HCT116 (cell line): Measurements from ENCODE around the gene SCARB1. TPM values are rescaled to one million over a fixed set of nuclear protein-coding genes. Genes with fewer than 3 reads are reported as not detected.

Experiments
- ATAC-seq: fragments of 200-7000 bp; cut with Tn5 transposase; 2 replicates; pipeline ENCODE4 v1.9.1; 2020; ENCODE audit warnings: mild to moderate bottlenecking, moderate library complexity
- BruUV-seq: library from RNA; stranded (reverse); fragments of 400-500 nt; replicated peaks from 2 replicates; lab custom pipeline; 2021; lab: Mats Ljungman, UMichigan
- CTCF ChIA-PET: fragments of 300-600 bp; sonication (Branson Sonifier 250); formaldehyde crosslinking; loops from one replicate; lab custom pipeline; 2021; ENCODE audit warnings: antibody characterized with exemption; lab: Charles Lee
- POLR2A ChIA-PET: fragments of 300-600, 350-600 bp; sonication (Branson Sonifier 250); formaldehyde crosslinking; loops from one replicate; lab custom pipeline; 2021; ENCODE audit warnings: antibody characterized with exemption; lab: Charles Lee
- RAD21 ChIA-PET, 2 experiments: fragments of 300-600 bp; sonication (Branson Sonifier 250); formaldehyde crosslinking; loops; one replicate each; lab custom pipeline; 2023; ENCODE audit warnings: low total read pairs in 2 of 2; ENCODE audit not compliant: uncharacterized antibody in 2 of 2, unreplicated experiment in 2 of 2, low non-redundant PET in 1 of 2; lab: Charles Lee
- DNase-seq: peaks from one replicate; pipeline ENCODE4 v3.0.0-alpha.2; 2010; ENCODE audit warnings: low read depth, low spot score
- H2AFZ ChIP-seq: fragments of 200-600 bp; shearing (Covaris generic), sonication (generic); 2 replicates; pipeline ENCODE4 v1.6.1; 2017; ENCODE audit warnings: low read depth, mixed run types, mixed read lengths, antibody characterized with exemption, low read length; ENCODE audit not compliant: poor library complexity, severe bottlenecking
- H3K27ac ChIP-seq: 2 replicates; pipeline ENCODE4 v1.5.1; 2012; ENCODE audit warnings: low read depth, low read length
- H3K27me3 ChIP-seq: fragments of 200-600 bp; sonication (generic); 2 replicates; pipeline ENCODE4 v1.6.1; 2016; ENCODE audit warnings: mixed run types, low read length, mixed read lengths; ENCODE audit not compliant: insufficient read depth
- H3K36me3 ChIP-seq, 2 experiments: fragments of 200-500 bp in 1 of 2; fragments of 200-600 bp in 1 of 2; sonication (Bioruptor generic) in 1 of 2; sonication (generic) in 1 of 2; 2 replicates each; pipeline versions ENCODE4 v1.5.1 to v1.6.1; 2014 to 2016; ENCODE audit warnings: low read length in 2 of 2, inconsistent platforms in 1 of 2, mixed read lengths in 1 of 2, mixed run types in 1 of 2; ENCODE audit not compliant: insufficient read depth in 2 of 2, control insufficient read depth in 1 of 2
- H3K4me1 ChIP-seq, 2 experiments: fragments of 200-600 bp in 1 of 2; sonication (generic) in 1 of 2; 2 replicates each; pipeline versions ENCODE4 v1.5.1 to v1.6.1; 2012 to 2017; ENCODE audit warnings: low read length in 2 of 2, inconsistent platforms in 1 of 2, mild to moderate bottlenecking in 1 of 2, mixed read lengths in 1 of 2, mixed run types in 1 of 2, moderate library complexity in 1 of 2; ENCODE audit not compliant: insufficient read depth in 2 of 2, control insufficient read depth in 1 of 2
- H3K4me2 ChIP-seq: fragments of 200-600 bp; sonication (generic); 2 replicates; pipeline ENCODE4 v1.6.1; 2017; ENCODE audit warnings: mixed run types, low read length, mixed read lengths
- H3K4me3 ChIP-seq, 2 experiments: fragments of 200-600 bp in 1 of 2; sonication (generic) in 1 of 2; replicated peaks in 1 of 2; 2 replicates each; pipeline ENCODE4 v1.5.1; 2011 to 2016; ENCODE audit warnings: low read length in 2 of 2, control low read depth in 1 of 2, low read depth in 1 of 2, mild to moderate bottlenecking in 1 of 2, mixed read lengths in 1 of 2, mixed run types in 1 of 2
- H3K79me2 ChIP-seq: fragments of 200-600 bp; sonication (generic); 2 replicates; pipeline ENCODE4 v1.6.1; 2017; ENCODE audit warnings: mild to moderate bottlenecking, mixed run types, low read length, moderate library complexity, mixed read lengths; ENCODE audit not compliant: insufficient read depth
- H3K9ac ChIP-seq: fragments of 200-600 bp; sonication (generic); 2 replicates; pipeline ENCODE4 v1.6.1; 2016; ENCODE audit warnings: low read length, mixed read lengths
- H3K9me2 ChIP-seq: fragments of 200-600 bp; sonication (generic), shearing (Covaris generic); 2 replicates; pipeline ENCODE4 v1.6.1; 2017; ENCODE audit warnings: mixed run types, mild to moderate bottlenecking, moderate library complexity; ENCODE audit not compliant: insufficient read depth
- H3K9me3 ChIP-seq, 2 experiments: fragments of 200-500 bp in 1 of 2; fragments of 200-600 bp in 1 of 2; sonication (Bioruptor generic) in 1 of 2; sonication (generic) in 1 of 2; 2 replicates each; pipeline ENCODE4 v1.6.1; 2014 to 2017; ENCODE audit warnings: low read length in 2 of 2, mixed read lengths in 2 of 2, inconsistent platforms in 1 of 2, low read depth in 1 of 2, mild to moderate bottlenecking in 1 of 2, mixed run types in 1 of 2, moderate library complexity in 1 of 2; ENCODE audit not compliant: control insufficient read depth in 1 of 2, insufficient read depth in 1 of 2
- H4K20me1 ChIP-seq: fragments of 200-600 bp; sonication (generic), shearing (Covaris generic); 2 replicates; pipeline ENCODE4 v1.6.1; 2017; ENCODE audit warnings: mixed run types, mild to moderate bottlenecking, moderate library complexity; ENCODE audit not compliant: insufficient read depth
- ELF1 ChIP-seq: IDR thresholded peaks from 2 replicates; pipeline ENCODE4 v1.6.1; 2012; ENCODE audit warnings: low read depth, borderline replicate concordance
- EZH2 ChIP-seq: fragments of 200-600 bp; sonication (generic); IDR thresholded peaks from 2 replicates; pipeline ENCODE4 v1.6.1; 2017; ENCODE audit warnings: antibody characterized with exemption, mixed run types
- POLR2A ChIP-seq: IDR thresholded peaks from 2 replicates; pipeline ENCODE4 v1.7.0; 2011; ENCODE audit warnings: borderline replicate concordance; ENCODE audit not compliant: insufficient read depth, insufficient read length; ENCODE audit errors: extremely low read depth
- RAD21 ChIP-seq: IDR thresholded peaks from 2 replicates; pipeline ENCODE4 v1.6.1; 2012; ENCODE audit warnings: low read depth, mild to moderate bottlenecking
- TCF7L2 ChIP-seq: IDR thresholded peaks from 2 replicates; pipeline ENCODE4 v1.7.0; 2011; ENCODE audit warnings: borderline replicate concordance, inconsistent platforms; ENCODE audit not compliant: insufficient read depth, insufficient read length; ENCODE audit errors: extremely low read depth
- ZBTB33 ChIP-seq: IDR thresholded peaks from 2 replicates; pipeline ENCODE4 v1.6.1; 2011; ENCODE audit warnings: mild to moderate bottlenecking, low read length, moderate library complexity; ENCODE audit not compliant: insufficient replicate concordance; ENCODE audit errors: extremely low read depth
- ZNF274 ChIP-seq: fragments of 200-500 bp; sonication (Bioruptor generic); IDR thresholded peaks from 2 replicates; pipeline ENCODE4 v1.6.1; 2014; ENCODE audit warnings: mild to moderate bottlenecking, low read depth, low read length, inconsistent platforms
- intact Hi-C: fragments of 100-400 bp; cut with micrococcal nuclease; formaldehyde crosslinking; loops from 2 replicates; pipeline ENCODE4 v1.10.0; 2022
- total RNA-seq: library from RNA; stranded (reverse); gene quantifications from one replicate; pipeline ENCODE4 v1.2.1, GENCODE V29; 2021; ENCODE audit not compliant: unreplicated experiment
- TF ChIP-seq, protein P1 (sequence below), 3 experiments: fragments of 200-600 bp in 1 of 3; sonication (generic) in 1 of 3; IDR thresholded peaks in 2 of 3; conservative IDR thresholded peaks in 1 of 3; 2 replicates each; pipeline ENCODE4 v1.5.1; 2012 to 2017; ENCODE audit warnings: low read depth in 2 of 3, low read length in 2 of 3, antibody characterized with exemption in 1 of 3, borderline replicate concordance in 1 of 3, control low read depth in 1 of 3, mild to moderate bottlenecking in 1 of 3, mixed read lengths in 1 of 3, mixed run types in 1 of 3, moderate library complexity in 1 of 3; ENCODE audit not compliant: insufficient read depth in 1 of 3

Gene SCARB1
- total RNA-seq, 1 experiment from 2014 or later, result 95.5 TPM

DNA sequence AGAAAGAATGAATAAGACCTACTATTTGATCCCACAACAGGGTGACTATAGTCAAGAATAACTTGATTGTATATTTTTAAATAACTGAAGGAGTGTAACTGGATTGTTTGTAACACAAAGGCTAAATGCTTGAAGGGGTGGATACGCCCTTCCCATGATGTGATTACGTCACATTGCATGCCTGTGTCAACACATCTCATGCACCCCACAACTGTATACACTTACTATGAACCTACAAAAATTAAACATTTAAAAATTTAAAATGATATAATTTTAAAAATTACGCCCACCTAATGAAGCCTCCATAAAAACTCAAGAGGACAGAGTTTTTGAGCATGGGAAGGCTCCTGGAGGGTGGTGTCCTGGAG lies 94.5 kb downstream of the SCARB1 start:
- DNase-seq, result no peak
- no peak for ATAC-seq
- TF ChIP-seq POLR2A (no peak), RAD21 (no peak), EZH2 (no peak), ZNF274 (no peak), TCF7L2 (no peak), ELF1 (no peak), ZBTB33 (no peak)
- TF ChIP-seq, protein P1, sequence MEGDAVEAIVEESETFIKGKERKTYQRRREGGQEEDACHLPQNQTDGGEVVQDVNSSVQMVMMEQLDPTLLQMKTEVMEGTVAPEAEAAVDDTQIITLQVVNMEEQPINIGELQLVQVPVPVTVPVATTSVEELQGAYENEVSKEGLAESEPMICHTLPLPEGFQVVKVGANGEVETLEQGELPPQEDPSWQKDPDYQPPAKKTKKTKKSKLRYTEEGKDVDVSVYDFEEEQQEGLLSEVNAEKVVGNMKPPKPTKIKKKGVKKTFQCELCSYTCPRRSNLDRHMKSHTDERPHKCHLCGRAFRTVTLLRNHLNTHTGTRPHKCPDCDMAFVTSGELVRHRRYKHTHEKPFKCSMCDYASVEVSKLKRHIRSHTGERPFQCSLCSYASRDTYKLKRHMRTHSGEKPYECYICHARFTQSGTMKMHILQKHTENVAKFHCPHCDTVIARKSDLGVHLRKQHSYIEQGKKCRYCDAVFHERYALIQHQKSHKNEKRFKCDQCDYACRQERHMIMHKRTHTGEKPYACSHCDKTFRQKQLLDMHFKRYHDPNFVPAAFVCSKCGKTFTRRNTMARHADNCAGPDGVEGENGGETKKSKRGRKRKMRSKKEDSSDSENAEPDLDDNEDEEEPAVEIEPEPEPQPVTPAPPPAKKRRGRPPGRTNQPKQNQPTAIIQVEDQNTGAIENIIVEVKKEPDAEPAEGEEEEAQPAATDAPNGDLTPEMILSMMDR (IDR thresholded peaks at IDR 0.05 in 2 of 3, conservative IDR thresholded peaks at IDR 0.05 in 1 of 3; ENCODE audit: borderline replicate concordance in 1 of 3, insufficient read depth in 1 of 3, low read depth in 2 of 3, low read length in 2 of 3), result no peak
- H3K9me3 ChIP-seq, result peaks cover 13 to 16% of the 10 kb centered on the region in 2 experiments; a peak in 2 of 4 replicates
- ChIA-PET RAD21 (interaction anchor here in 1 of 2 experiments (0.6 kb wide), 1 partner anchor 59 kb away, joined by 4 read pairs; no protein-coding TSS in a partner anchor), CTCF (interaction anchor here (1.8 kb wide), 1 partner anchor 737 kb away, joined by 6 read pairs; no protein-coding TSS in a partner anchor), POLR2A (no interaction called here)
- no peaks in the 10 kb centered on the region for H3K27me3 ChIP-seq
- no peak overlapping the region for H3K9ac ChIP-seq
- intact Hi-C loops, result loop anchor here (5.0 kb wide), 1 partner anchor 202 kb away; the partner anchor contains the start of gene NCOR2
- H3K9me2 ChIP-seq, result no peaks in the 10 kb centered on the region
- no TSS peak for BruUV-seq
- no peak overlapping the region for H2AFZ ChIP-seq
- no peaks in the 10 kb centered on the region for H4K20me1 ChIP-seq
- H3K4me2 ChIP-seq, result no peak overlapping the region
- no peak overlapping the region for H3K4me3 ChIP-seq
- H3K4me1 ChIP-seq, result peaks cover 0 to 8% of the 10 kb centered on the region in 2 experiments; a peak in 1 of 4 replicates
- H3K36me3 ChIP-seq, result no peaks in the 10 kb centered on the region
- H3K27ac ChIP-seq, result no peak overlapping the region
- no peaks in the 10 kb centered on the region for H3K79me2 ChIP-seq
